Coronary artery (tissue), 2 donors: ENCODE measurements around the gene SPART.

ENCODE experiments used
- DNase-seq: peaks from one replicate; pipeline ENCODE4 v3.0.0-alpha.2; 2017; ENCODE audit warnings: low spot score
- H3K27ac ChIP-seq, 2 donors: fragments of 200-600 bp; sonication (generic); one replicate each; pipeline ENCODE4 v1.5.1; 2016 to 2019
- H3K4me3 ChIP-seq: fragments of 200-600 bp; sonication (generic); 2 replicates; pipeline ENCODE4 v1.5.1; 2016; ENCODE audit warnings: mild to moderate bottlenecking, moderate library complexity
- CTCF ChIP-seq: fragments of 200-600 bp; sonication (generic); IDR thresholded peaks from one replicate; pipeline ENCODE4 v1.5.1; 2019; ENCODE audit warnings: antibody characterized with exemption

The SPART gene

DNA sequence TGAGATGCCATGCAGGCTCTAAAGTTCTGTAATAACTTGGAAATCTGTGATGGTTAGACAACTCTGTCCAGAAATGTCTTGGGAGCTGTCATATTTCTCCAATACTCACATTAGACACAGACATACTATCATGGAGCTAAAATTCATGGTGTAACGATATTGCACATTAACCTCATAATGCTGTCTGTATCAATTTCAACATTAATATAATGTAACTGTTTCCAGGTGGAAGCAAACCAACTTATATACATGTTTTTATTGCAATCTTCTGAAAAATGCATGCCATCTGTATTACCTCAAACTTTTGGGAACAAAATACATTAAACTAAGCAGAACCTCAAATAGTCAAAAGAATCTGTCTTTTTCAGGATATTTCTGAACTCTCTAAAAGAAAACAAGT, 14.7 kb upstream of the SPART start:
- DNase-seq, result no peak
- TF ChIP-seq CTCF, result no peak
- no peak overlapping the region for H3K27ac ChIP-seq
- no peak overlapping the region for H3K4me3 ChIP-seq

DNA sequence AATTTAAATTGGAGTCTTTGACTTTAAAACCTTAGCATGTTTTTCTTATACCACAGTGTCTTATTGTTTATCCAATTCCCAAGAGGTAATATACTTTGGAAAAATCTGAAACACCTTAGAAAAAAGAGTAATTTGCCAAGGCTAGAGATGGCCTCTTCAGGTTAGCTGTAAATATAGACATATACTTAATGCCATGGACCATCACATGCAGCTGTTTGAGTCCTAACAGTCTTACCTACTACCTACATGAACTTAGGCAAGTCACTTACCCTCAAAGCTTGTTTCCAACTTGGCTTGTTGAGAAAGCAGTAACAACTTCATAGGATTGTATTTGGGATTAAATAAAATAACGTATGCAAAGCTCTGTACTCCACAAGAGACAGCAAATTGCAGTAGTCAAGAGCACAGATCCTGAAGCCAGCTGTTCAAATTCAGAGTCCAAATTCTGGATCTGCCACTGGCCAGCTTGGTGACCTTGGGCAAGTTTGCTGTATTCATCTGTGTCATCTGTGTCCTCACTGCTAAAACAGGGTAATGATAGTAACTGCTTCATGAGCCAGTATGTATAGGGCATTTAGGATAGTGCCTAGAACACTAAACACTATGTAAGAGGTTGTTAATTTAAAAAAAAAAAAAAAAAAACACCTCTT, 13.2 kb upstream of the SPART start:
- DNase-seq, result no peak
- no peak for TF ChIP-seq CTCF
- H3K4me3 ChIP-seq, result no peak overlapping the region
- no peak overlapping the region for H3K27ac ChIP-seq

DNA sequence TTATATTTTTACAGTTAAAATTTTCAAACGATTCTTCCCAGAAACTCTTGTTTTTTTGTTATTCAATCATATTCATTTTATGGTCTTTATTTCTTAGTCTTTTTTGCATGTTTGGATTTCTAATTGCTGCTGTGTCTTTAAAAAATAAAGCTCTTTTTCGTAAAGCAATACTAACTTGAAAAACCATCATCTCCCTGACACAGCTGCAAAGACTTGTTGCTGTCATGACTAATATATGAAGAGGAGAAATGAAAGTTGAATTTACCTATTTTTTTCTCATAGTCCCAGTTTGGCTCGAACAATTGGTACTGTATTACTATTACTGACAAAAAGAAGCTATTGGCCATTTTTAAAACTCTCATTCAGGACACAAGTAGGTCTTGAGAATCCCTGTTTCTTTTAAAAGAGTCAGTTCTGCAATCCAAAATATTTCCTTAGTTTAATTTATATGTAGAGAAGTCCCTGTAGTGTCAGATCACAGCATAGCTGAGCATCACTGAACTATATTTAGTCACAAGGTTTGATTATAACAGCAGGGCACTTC, 12.1 kb upstream of the SPART start:
- Histone ChIP-seq H3K4me3 (no peak overlapping the region), H3K27ac (no peak overlapping the region)
- no peak for TF ChIP-seq CTCF
- no peak for DNase-seq

GRCh38 chr13:36357692-36358091, 11.5 kb upstream of the SPART start:
- no peak for TF ChIP-seq CTCF
- DNase-seq, result no peak
- Histone ChIP-seq H3K4me3 (no peak overlapping the region), H3K27ac (no peak overlapping the region)

DNA sequence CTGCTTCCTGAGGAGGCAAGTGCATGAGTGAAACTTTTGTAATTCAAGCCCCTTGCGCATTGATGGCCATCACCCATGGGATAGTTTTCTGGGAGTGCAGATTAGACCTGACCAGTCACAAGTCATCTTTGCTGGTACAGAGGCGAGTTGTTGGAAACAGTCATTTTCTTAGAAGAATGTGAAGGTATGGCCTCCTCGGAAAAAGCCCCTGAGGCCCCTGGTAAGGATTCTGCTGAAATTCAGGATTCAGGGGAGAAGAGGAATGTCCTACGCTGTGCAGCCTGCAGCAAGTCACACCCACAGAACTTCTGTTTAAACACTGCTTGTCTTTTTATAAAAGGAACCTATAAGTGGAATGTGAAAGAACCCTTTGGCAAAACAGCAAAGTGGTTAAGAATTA, 11.0 kb upstream of the SPART start:
- Histone ChIP-seq H3K4me3 (no peak overlapping the region), H3K27ac (no peak overlapping the region)
- no peak for TF ChIP-seq CTCF
- no peak for DNase-seq

- H3K4me3 ChIP-seq, result no peak overlapping the region
- no peak for TF ChIP-seq CTCF
- no peak for DNase-seq
- no peak overlapping the region for H3K27ac ChIP-seq
Observed at GRCh38 chr13:36356058-36356457, 9.9 kb upstream of the SPART start.

DNA sequence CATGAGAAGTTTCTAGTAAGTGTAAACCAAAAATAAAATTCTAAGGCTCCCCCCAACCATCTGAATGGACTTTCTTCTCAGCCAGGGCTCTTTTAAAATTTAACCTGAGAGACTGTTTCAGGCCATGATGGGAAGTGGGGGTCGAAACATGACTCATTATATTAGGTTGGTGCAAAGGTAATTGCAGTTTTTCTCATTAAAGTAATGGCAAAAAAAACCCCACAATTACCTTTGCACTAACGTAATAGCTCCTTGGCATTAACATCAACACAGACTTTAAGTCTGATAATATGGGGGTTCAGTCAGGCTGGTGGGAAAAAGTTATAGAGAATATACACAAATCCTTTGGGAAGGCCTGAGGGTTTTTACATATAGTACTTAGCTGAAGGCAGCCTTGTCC, 9.4 kb upstream of the SPART start:
- no peak for DNase-seq
- no peak for TF ChIP-seq CTCF
- no peak overlapping the region for H3K27ac ChIP-seq
- H3K4me3 ChIP-seq, result no peak overlapping the region
